DMS 273 (cell line): ENCODE measurements around the gene KLHL12.
A peak's percentile ranks its signal among the peaks of the same experiment; 100 is the strongest.

Experiments
- DNase-seq: peaks from one replicate; lab custom pipeline; 2025; ENCODE audit not compliant: unreplicated experiment; lab: John Stamatoyannopoulos, UW

The KLHL12 gene

GRCh38 chr1:202926581-202927491, at the start of gene KLHL12:
TSS of gene KLHL12 (minus strand) at chr1:202927234. CDS start at chr1:202925162, 2,072 bp downstream.
- DNase-seq, result peak; percentile 99

- no peak for DNase-seq
These were observed 49.6 kb upstream of the KLHL12 start for GRCh38 chr1:202976633-202977032.

- DNase-seq, result no peak
These were observed 47.8 kb upstream of the KLHL12 start for GRCh38 chr1:202974856-202975255.

GRCh38 chr1:202972046-202972445, 45.0 kb upstream of the KLHL12 start:
- DNase-seq, result no peak

- peak; percentile 83 for DNase-seq
These were observed 41.9 kb upstream of the KLHL12 start for GRCh38 chr1:202968895-202969295.

GRCh38 chr1:202968351-202968750, 41.3 kb upstream of the KLHL12 start:
- no peak for DNase-seq

GRCh38 chr1:202967684-202968281, 40.7 kb upstream of the KLHL12 start:
- DNase-seq, result peak; percentile 56

GRCh38 chr1:202966006-202966898, 39.2 kb upstream of the KLHL12 start:
- no peak for DNase-seq

- DNase-seq, result no peak
These were observed 38.4 kb upstream of the KLHL12 start for GRCh38 chr1:202965422-202965821.

GRCh38 chr1:202964791-202965410, 37.9 kb upstream of the KLHL12 start:
- peak; percentile 58 for DNase-seq

GRCh38 chr1:202961220-202961880, 34.3 kb upstream of the KLHL12 start:
- DNase-seq, result peak; percentile 22

- DNase-seq, result peak; percentile 60
These were observed 32.2 kb upstream of the KLHL12 start for GRCh38 chr1:202959276-202959620.

- peak; percentile 42 for DNase-seq
These were observed 31.7 kb upstream of the KLHL12 start for GRCh38 chr1:202958544-202959275.

- peak; percentile 96 for DNase-seq
These were observed 30.9 kb upstream of the KLHL12 start, which contains the start of gene ADIPOR1 for GRCh38 chr1:202957733-202958543. TSS of gene ADIPOR1 (minus strand) at chr1:202958312. CDS start at chr1:202951070, 7,242 bp downstream.

GRCh38 chr1:202956969-202957368, 29.9 kb upstream of the KLHL12 start:
- DNase-seq, result no peak

- no peak for DNase-seq
These were observed 27.2 kb upstream of the KLHL12 start for GRCh38 chr1:202954057-202954745.

- no peak for DNase-seq
These were observed 26.4 kb upstream of the KLHL12 start for GRCh38 chr1:202953392-202953791.

GRCh38 chr1:202952818-202953217, 25.8 kb upstream of the KLHL12 start:
- DNase-seq, result no peak
